A673 (cell line): Measurements from ENCODE around the gene NDC1. TPM values are rescaled to one million over a fixed set of nuclear protein-coding genes. Genes with fewer than 3 reads are reported as not detected.

Source experiments
- BruUV-seq: library from RNA; stranded (reverse); fragments of 400-500 nt; replicated peaks from 2 replicates; lab custom pipeline; 2021; lab: Mats Ljungman, UMichigan
- CTCF ChIA-PET: fragments of 300-600 bp; sonication (Branson Sonifier 250); formaldehyde crosslinking; loops from one replicate; lab custom pipeline; 2022; ENCODE audit warnings: antibody characterized with exemption; lab: Charles Lee
- POLR2A ChIA-PET: fragments of 300-600 bp; sonication (Branson Sonifier 250); formaldehyde crosslinking; loops from one replicate; lab custom pipeline; 2022; ENCODE audit warnings: antibody characterized with exemption; ENCODE audit not compliant: low non-redundant PET; lab: Charles Lee
- DNase-seq: peaks from one replicate; pipeline ENCODE4 v3.0.0-alpha.2; 2015; ENCODE audit warnings: low spot score
- H3K27ac ChIP-seq: fragments of 200-600 bp; sonication (generic); 2 replicates; pipeline ENCODE4 v1.5.1; 2016; ENCODE audit warnings: mixed run types, low read depth, mild to moderate bottlenecking, mixed read lengths, antibody characterized with exemption, low read length; ENCODE audit not compliant: poor library complexity, severe bottlenecking
- H3K27me3 ChIP-seq: fragments of 200-600 bp; sonication (generic); replicated peaks from 2 replicates; pipeline ENCODE4 v1.6.1; 2017; ENCODE audit warnings: mixed run types, low read depth, mild to moderate bottlenecking, mixed read lengths, antibody characterized with exemption, low read length; ENCODE audit not compliant: insufficient read depth, poor library complexity
- H3K36me3 ChIP-seq: fragments of 200-600 bp; sonication (generic); 2 replicates; pipeline ENCODE4 v1.6.1; 2016; ENCODE audit warnings: mixed run types, mild to moderate bottlenecking, mixed read lengths, antibody characterized with exemption, low read length; ENCODE audit not compliant: insufficient read depth, poor library complexity, severe bottlenecking
- H3K4me1 ChIP-seq: fragments of 200-600 bp; sonication (generic); 2 replicates; pipeline ENCODE4 v1.6.1; 2017; ENCODE audit warnings: mixed run types, mild to moderate bottlenecking, mixed read lengths, antibody characterized with exemption, low read length; ENCODE audit not compliant: insufficient read depth, poor library complexity, severe bottlenecking
- H3K4me3 ChIP-seq: fragments of 200-600 bp; sonication (generic); 2 replicates; pipeline ENCODE4 v1.5.1; 2016; ENCODE audit warnings: low read depth, mixed run types, mild to moderate bottlenecking, mixed read lengths, low read length; ENCODE audit not compliant: poor library complexity, severe bottlenecking
- H3K9me3 ChIP-seq: fragments of 200-600 bp; sonication (generic); 2 replicates; pipeline ENCODE4 v1.6.1; 2016; ENCODE audit warnings: mixed run types, low read depth, mild to moderate bottlenecking, mixed read lengths, antibody characterized with exemption, low read length; ENCODE audit not compliant: poor library complexity, severe bottlenecking
- CTCF ChIP-seq: fragments of 300-800, 200-600 bp; sonication (generic); conservative IDR thresholded peaks from 2 replicates; pipeline ENCODE4 v1.5.1; 2017; ENCODE audit warnings: low read depth, mild to moderate bottlenecking, antibody characterized with exemption, low read length, moderate library complexity, mixed read lengths
- EZH2 ChIP-seq: fragments of 200-600 bp; sonication (generic); IDR thresholded peaks from 2 replicates; pipeline ENCODE4 v1.6.1; 2017; ENCODE audit warnings: borderline replicate concordance, low read depth, mild to moderate bottlenecking, mixed read lengths, antibody characterized with exemption, low read length; ENCODE audit not compliant: poor library complexity, severe bottlenecking
- intact Hi-C: fragments of 100-400 bp; cut with micrococcal nuclease; formaldehyde crosslinking; loops from one replicate; pipeline ENCODE4 v1.10.0; 2022; ENCODE audit not compliant: unreplicated experiment
- total RNA-seq: library from RNA; stranded (reverse); gene quantifications from 2 replicates; pipeline ENCODE4 v1.2.3, GENCODE V29; 2021

The NDC1 gene
- total RNA-seq, 1 experiment from 2014 or later: 26.6 TPM

- H3K9me3 ChIP-seq: no peaks in the 10 kb centered on the region
- TF ChIP-seq EZH2: no peak
- no peak for TF ChIP-seq CTCF
- POLR2A ChIA-PET: no interaction called here
- no peaks in the 10 kb centered on the region for H3K4me1 ChIP-seq
- CTCF ChIA-PET: no interaction called here
- H3K27me3 ChIP-seq: no peaks in the 10 kb centered on the region
- intact Hi-C loops: no loop called here
- no peaks in the 10 kb centered on the region for H3K36me3 ChIP-seq
- no TSS peak for BruUV-seq
- no peak overlapping the region for H3K27ac ChIP-seq
- no peak overlapping the region for H3K4me3 ChIP-seq
- no peak for DNase-seq
These were observed 4.3 kb upstream of the NDC1 start for GRCh38 chr1:53842347-53842746.

GRCh38 chr1:53838654-53838974 lies 518 bp upstream of the NDC1 start:
- H3K27me3 ChIP-seq: no peaks in the 10 kb centered on the region
- DNase-seq: no peak
- TF ChIP-seq CTCF (no peak), EZH2 (no peak)
- no peaks in the 10 kb centered on the region for H3K36me3 ChIP-seq
- intact Hi-C loops: no loop called here
- peak overlapping the region; percentile 88 for H3K4me3 ChIP-seq
- no TSS peak for BruUV-seq
- H3K4me1 ChIP-seq: no peaks in the 10 kb centered on the region
- no peaks in the 10 kb centered on the region for H3K9me3 ChIP-seq
- peak overlapping the region; percentile 99 for H3K27ac ChIP-seq
- POLR2A ChIA-PET: no interaction called here
- CTCF ChIA-PET: no interaction called here

- DNase-seq: no peak
- Histone ChIP-seq H3K27ac (peak overlapping the region; percentile 99), H3K36me3 (no peaks in the 10 kb centered on the region), H3K4me3 (peak overlapping the region; percentile 88), H3K27me3 (no peaks in the 10 kb centered on the region), H3K4me1 (no peaks in the 10 kb centered on the region), H3K9me3 (no peaks in the 10 kb centered on the region)
- ChIA-PET POLR2A (no interaction called here), CTCF (no interaction called here)
- BruUV-seq: TSS peak; percentile 77
- TF ChIP-seq EZH2 (no peak), CTCF (no peak)
- intact Hi-C loops: no loop called here
These were observed 511 bp downstream of the NDC1 start for GRCh38 chr1:53837646-53837923.

- no peak overlapping the region for H3K27ac ChIP-seq
These were observed 2.6 kb downstream of the NDC1 start for GRCh38 chr1:53835491-53835890.

More at GRCh38 chr1:53835491-53835890, 2.6 kb downstream of the NDC1 start:
- TF ChIP-seq EZH2: no peak
- no peak for TF ChIP-seq CTCF
- CTCF ChIA-PET: no interaction called here
- BruUV-seq: no TSS peak
- Histone ChIP-seq H3K27me3 (no peaks in the 10 kb centered on the region), H3K9me3 (no peaks in the 10 kb centered on the region), H3K36me3 (no peaks in the 10 kb centered on the region), H3K4me1 (no peaks in the 10 kb centered on the region), H3K4me3 (no peak overlapping the region)
- POLR2A ChIA-PET: no interaction called here
- intact Hi-C loops: no loop called here
- DNase-seq: no peak
